Keratinocyte (primary cell): Measurements from ENCODE around the gene FMN1. TPM values are rescaled to one million over a fixed set of nuclear protein-coding genes. Genes with fewer than 3 reads are reported as not detected.
A peak's percentile ranks its signal among the peaks of the same experiment; 100 is the strongest.

Experiments
- DNase-seq: peaks from one replicate; pipeline ENCODE4 v3.0.0-alpha.2; 2011; ENCODE audit warnings: low read depth, missing footprints, low spot score
- FAIRE-seq: peaks from 2 replicates; lab custom pipeline; 2011; peaks lifted over from hg19 to GRCh38; lab: Jason Lieb, UNC
- H2AFZ ChIP-seq: 2 replicates; pipeline ENCODE4 v1.6.0; 2012; ENCODE audit warnings: low read length, control low read depth, inconsistent platforms; ENCODE audit not compliant: control insufficient read depth
- H3K27ac ChIP-seq: 2 replicates; pipeline ENCODE4 v1.5.1; 2011; ENCODE audit warnings: low read length; ENCODE audit not compliant: control insufficient read depth, insufficient read depth
- H3K27me3 ChIP-seq: 3 replicates; pipeline ENCODE4 v1.6.0; 2011; ENCODE audit warnings: low read length; ENCODE audit not compliant: control insufficient read depth, insufficient read depth; ENCODE audit errors: extremely low read depth
- H3K36me3 ChIP-seq, 2 experiments: 2 replicates in 1 of 2; 3 replicates in 1 of 2; pipeline ENCODE4 v1.5.1; 2011; ENCODE audit warnings: low read length in 2 of 2, mild to moderate bottlenecking in 1 of 2; ENCODE audit not compliant: control insufficient read depth in 2 of 2, insufficient read depth in 2 of 2; ENCODE audit errors: extremely low read depth in 1 of 2
- H3K4me1 ChIP-seq: 3 replicates; pipeline ENCODE4 v1.5.1; 2011; ENCODE audit warnings: low read length; ENCODE audit not compliant: control insufficient read depth, insufficient read depth; ENCODE audit errors: extremely low read depth
- H3K4me2 ChIP-seq: 3 replicates; pipeline ENCODE4 v1.6.0; 2011; ENCODE audit warnings: low read depth, low read length; ENCODE audit not compliant: control insufficient read depth, insufficient read depth; ENCODE audit errors: extremely low read depth
- H3K4me3 ChIP-seq, 3 experiments: fragments of 200-600 bp in 1 of 3; sonication (generic) in 1 of 3; 2 replicates in 2 of 3; 3 replicates in 1 of 3; pipeline ENCODE4 v1.5.1; 2011 to 2016; ENCODE audit warnings: low read length in 3 of 3, mild to moderate bottlenecking in 3 of 3, control low read depth in 2 of 3, inconsistent platforms in 1 of 3, low read depth in 1 of 3, mixed read lengths in 1 of 3, mixed run types in 1 of 3, moderate library complexity in 1 of 3; ENCODE audit not compliant: control insufficient read depth in 2 of 3, insufficient read depth in 2 of 3; ENCODE audit errors: extremely low read depth in 1 of 3
- H3K79me2 ChIP-seq: 2 replicates; pipeline ENCODE4 v1.6.0; 2012; ENCODE audit warnings: low read length; ENCODE audit not compliant: control insufficient read depth, insufficient read depth
- H3K9ac ChIP-seq: 3 replicates; pipeline ENCODE4 v1.6.0; 2011; ENCODE audit warnings: low read length; ENCODE audit not compliant: control insufficient read depth, insufficient read depth; ENCODE audit errors: extremely low read depth
- H3K9me1 ChIP-seq: 3 replicates; pipeline ENCODE4 v1.6.0; 2011; ENCODE audit warnings: low read length; ENCODE audit not compliant: control insufficient read depth, insufficient read depth; ENCODE audit errors: extremely low read depth
- H3K9me3 ChIP-seq: 2 replicates; pipeline ENCODE4 v1.5.1; 2012; ENCODE audit warnings: low read depth, low read length; ENCODE audit not compliant: control insufficient read depth
- H4K20me1 ChIP-seq: 3 replicates; pipeline ENCODE4 v1.6.0; 2011; ENCODE audit warnings: low read length; ENCODE audit not compliant: control insufficient read depth, insufficient read depth; ENCODE audit errors: extremely low read depth
- EZH2 ChIP-seq: IDR thresholded peaks from one replicate; pipeline ENCODE4 v1.6.1; 2012; ENCODE audit warnings: inconsistent platforms, mild to moderate bottlenecking, low read length, moderate library complexity
- dilution Hi-C: fragments of 300-500 bp; cut with MboI; formaldehyde crosslinking; loops from one replicate; pipeline ENCODE4 v1.7.0; 2020; ENCODE audit warnings: low sequenced_read_pairs; ENCODE audit not compliant: extremely low pct_ligation_motif_present
- polyA plus RNA-seq, 5 experiments: library from polyadenylated mRNA; depleted of rRNA in 3 of 5; stranded (reverse) in 3 of 5; stranded (forward) in 1 of 5; unstranded in 1 of 5; fragments of >200 nt; gene quantifications; 1 replicate in 1 of 5; 2 replicates in 3 of 5; 3 replicates in 1 of 5; pipeline versions ENCODE4 v1.2.1 to v1.2.3, GENCODE V29; 2011 to 2012; ENCODE audit warnings: missing spikeins in 2 of 5, low read depth in 1 of 5, low replicate concordance in 1 of 5
- TF ChIP-seq, protein P1 (sequence below), 3 experiments: IDR thresholded peaks in 1 of 3; conservative IDR thresholded peaks in 1 of 3; optimal IDR thresholded peaks in 1 of 3; 2 replicates in 2 of 3; 3 replicates in 1 of 3; pipeline versions ENCODE3 to v1.5.1; 2011; ENCODE audit warnings: low read length in 3 of 3, mild to moderate bottlenecking in 3 of 3, moderate library complexity in 2 of 3, control low read depth in 1 of 3, inconsistent platforms in 1 of 3; ENCODE audit not compliant: insufficient read depth in 2 of 3; ENCODE audit errors: extremely low read depth in 1 of 3

The FMN1 gene
- polyA plus RNA-seq, 1 donor (not counting 4 experiments of a cell fraction or from before 2014, with no cell fraction given): 0.71 TPM

DNA sequence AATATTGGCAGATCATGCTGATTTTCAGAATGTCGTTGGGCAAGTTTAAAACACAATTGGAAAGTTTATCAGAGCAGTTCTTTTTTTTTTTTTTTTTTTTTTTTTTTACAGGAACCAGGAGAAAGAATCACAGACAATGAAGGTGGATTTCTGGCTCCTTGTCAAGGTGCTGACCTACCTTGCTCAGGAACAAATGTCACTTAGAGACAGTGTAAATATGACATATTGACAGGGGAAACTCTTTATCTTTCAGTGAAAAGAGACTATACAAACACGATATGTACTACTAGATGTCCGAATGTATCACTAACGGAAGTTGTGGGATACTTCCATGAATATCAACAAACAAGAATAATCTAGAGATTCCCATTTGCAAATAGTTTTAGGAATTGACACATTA, 237.3 kb downstream of the FMN1 start:
- FAIRE-seq: no peak

DNA sequence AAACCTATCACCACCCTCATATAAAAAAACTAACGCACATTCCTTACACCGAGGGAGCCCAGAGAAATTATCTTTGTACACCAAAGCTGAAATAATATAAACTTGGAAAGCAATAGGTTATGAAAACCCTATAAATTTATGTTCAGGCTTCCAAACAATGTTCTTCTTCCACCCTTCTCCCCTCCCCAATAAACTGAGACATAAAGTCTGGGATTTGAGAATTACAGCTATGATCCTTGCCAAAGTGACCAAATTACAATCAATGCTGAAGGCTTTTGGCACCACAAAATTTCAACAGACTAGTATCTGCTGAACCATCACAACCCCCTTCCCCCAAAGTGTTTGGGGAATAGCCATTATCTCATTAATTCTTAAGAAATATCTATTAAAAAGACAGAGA, 237.8 kb downstream of the FMN1 start:
- TF ChIP-seq, protein P1, sequence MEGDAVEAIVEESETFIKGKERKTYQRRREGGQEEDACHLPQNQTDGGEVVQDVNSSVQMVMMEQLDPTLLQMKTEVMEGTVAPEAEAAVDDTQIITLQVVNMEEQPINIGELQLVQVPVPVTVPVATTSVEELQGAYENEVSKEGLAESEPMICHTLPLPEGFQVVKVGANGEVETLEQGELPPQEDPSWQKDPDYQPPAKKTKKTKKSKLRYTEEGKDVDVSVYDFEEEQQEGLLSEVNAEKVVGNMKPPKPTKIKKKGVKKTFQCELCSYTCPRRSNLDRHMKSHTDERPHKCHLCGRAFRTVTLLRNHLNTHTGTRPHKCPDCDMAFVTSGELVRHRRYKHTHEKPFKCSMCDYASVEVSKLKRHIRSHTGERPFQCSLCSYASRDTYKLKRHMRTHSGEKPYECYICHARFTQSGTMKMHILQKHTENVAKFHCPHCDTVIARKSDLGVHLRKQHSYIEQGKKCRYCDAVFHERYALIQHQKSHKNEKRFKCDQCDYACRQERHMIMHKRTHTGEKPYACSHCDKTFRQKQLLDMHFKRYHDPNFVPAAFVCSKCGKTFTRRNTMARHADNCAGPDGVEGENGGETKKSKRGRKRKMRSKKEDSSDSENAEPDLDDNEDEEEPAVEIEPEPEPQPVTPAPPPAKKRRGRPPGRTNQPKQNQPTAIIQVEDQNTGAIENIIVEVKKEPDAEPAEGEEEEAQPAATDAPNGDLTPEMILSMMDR (optimal IDR thresholded peaks at IDR 0.05 in 1 of 3, IDR thresholded peaks at IDR 0.05 in 1 of 3, conservative IDR thresholded peaks at IDR 0.05 in 1 of 3; ENCODE audit: extremely low read depth in 1 of 3, insufficient read depth in 2 of 3, low read length in 3 of 3): no peak
- TF ChIP-seq EZH2: no peak

More for the DNA sequence above, 237.3 kb downstream of the FMN1 start:
- H3K9me1 ChIP-seq: no peaks in the 10 kb centered on the region
- no peaks in the 10 kb centered on the region for H3K9me3 ChIP-seq
- H3K4me2 ChIP-seq: no peak overlapping the region
- H2AFZ ChIP-seq: no peak overlapping the region
- H3K36me3 ChIP-seq: no peaks in the 10 kb centered on the region
- H3K27ac ChIP-seq: no peak overlapping the region
- TF ChIP-seq, protein P1 (optimal IDR thresholded peaks at IDR 0.05 in 1 of 3, IDR thresholded peaks at IDR 0.05 in 1 of 3, conservative IDR thresholded peaks at IDR 0.05 in 1 of 3; ENCODE audit: extremely low read depth in 1 of 3, insufficient read depth in 2 of 3, low read length in 3 of 3): no peak
- TF ChIP-seq EZH2: no peak
- no peaks in the 10 kb centered on the region for H3K79me2 ChIP-seq
- peaks cover 5% of the 10 kb centered on the region for H3K4me1 ChIP-seq
- no peak overlapping the region for H3K9ac ChIP-seq
- no peak overlapping the region for H3K4me3 ChIP-seq
- dilution Hi-C loops: no loop called here
- no peaks in the 10 kb centered on the region for H4K20me1 ChIP-seq
- no peak for DNase-seq
- no peaks in the 10 kb centered on the region for H3K27me3 ChIP-seq

More for the DNA sequence above, 237.8 kb downstream of the FMN1 start:
- no peak overlapping the region for H3K9ac ChIP-seq
- no peak overlapping the region for H3K4me2 ChIP-seq
- no peaks in the 10 kb centered on the region for H3K79me2 ChIP-seq
- DNase-seq: no peak
- H3K27me3 ChIP-seq: no peaks in the 10 kb centered on the region
- no peak overlapping the region for H3K27ac ChIP-seq
- no peaks in the 10 kb centered on the region for H3K9me3 ChIP-seq
- no peaks in the 10 kb centered on the region for H3K9me1 ChIP-seq
- H2AFZ ChIP-seq: peak overlapping the region; percentile 29
- H3K4me3 ChIP-seq: no peak overlapping the region
- no peak for FAIRE-seq
- no peaks in the 10 kb centered on the region for H4K20me1 ChIP-seq
- dilution Hi-C loops: no loop called here
- no peaks in the 10 kb centered on the region for H3K36me3 ChIP-seq
- peaks cover 5% of the 10 kb centered on the region for H3K4me1 ChIP-seq
